ENCODE measurements around the gene YWHAG. TPM values are rescaled to one million over a fixed set of nuclear protein-coding genes. Genes with fewer than 3 reads are reported as not detected.

Gene YWHAG
- polyA plus RNA-seq, 2 donors: 35.2 to 53.3 TPM

DNA sequence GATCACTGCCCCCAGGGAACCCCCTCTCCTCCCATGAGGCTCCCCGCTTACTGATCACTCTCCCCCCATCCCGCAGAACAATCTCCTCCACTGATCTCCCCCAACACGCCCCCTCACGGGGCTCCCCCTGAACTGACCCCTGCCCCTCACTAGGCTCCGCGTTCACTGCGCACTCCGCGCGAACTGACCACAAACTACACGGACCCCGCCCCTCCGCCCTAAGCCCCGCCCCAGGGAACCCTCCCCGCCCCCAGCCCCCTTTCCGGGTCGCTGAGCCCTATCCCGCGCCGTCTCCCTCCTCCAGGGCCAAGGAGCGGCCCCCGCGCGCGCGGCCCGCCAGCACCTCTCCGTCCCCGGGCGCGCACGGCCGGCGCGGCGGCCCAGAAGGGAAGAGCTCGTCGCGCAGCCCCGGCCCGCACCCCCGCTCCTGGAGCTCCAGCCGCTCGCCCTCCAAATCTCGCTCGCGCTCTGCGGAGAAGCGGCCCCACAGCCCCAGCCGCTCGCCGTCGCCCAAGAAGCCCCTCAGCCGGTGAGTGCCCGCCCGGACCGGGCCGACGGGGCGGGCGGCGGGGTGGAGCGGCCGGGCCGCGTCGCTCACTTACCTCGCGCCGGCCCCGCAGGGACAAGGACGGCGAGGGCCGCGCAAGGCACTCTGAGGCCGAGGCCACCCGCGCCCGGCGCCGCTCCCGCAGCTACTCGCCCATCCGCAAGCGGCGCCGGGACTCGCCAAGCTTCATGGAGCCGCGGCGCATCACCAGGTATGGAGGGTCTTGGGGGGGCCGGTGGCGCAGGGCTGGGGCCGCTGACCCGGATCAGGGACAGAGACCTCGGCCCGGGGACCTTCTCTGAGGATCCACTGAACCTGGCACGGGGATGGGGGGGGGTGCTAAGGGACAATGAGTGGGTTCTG is 76.2 kb downstream of the YWHAG start:
- H3K4me1 ChIP-seq (ENCODE audit: control insufficient read depth in 2 of 2, insufficient read depth in 2 of 2, low read length in 1 of 2): peaks cover 3 to 9% of the 10 kb centered on the region in 2 donors
- no peaks in the 10 kb centered on the region for H3K27me3 ChIP-seq (ENCODE audit: control insufficient read depth in 1 of 2, insufficient read depth in 2 of 2, low read length in 2 of 2)
- WGBS, 2 donors: 3% methylated on average over 81 to 98 of the region's 98 CpGs
- H3K27ac ChIP-seq (ENCODE audit: low read depth in 2 of 2, low read length in 1 of 2): no peak overlapping the region
- peaks cover 0 to 7% of the 10 kb centered on the region in 2 donors for H3K36me3 ChIP-seq (ENCODE audit: control insufficient read depth in 2 of 2, insufficient read depth in 2 of 2, low read length in 1 of 2)
- H3K9me3 ChIP-seq (ENCODE audit: control insufficient read depth in 2 of 2, insufficient read depth in 1 of 2, low read depth in 1 of 2, low read length in 1 of 2): no peaks in the 10 kb centered on the region
- H3K4me3 ChIP-seq (ENCODE audit: low read depth in 1 of 2, low read length in 2 of 2): peak overlapping the region; percentile 58 to 68

- 3% methylated on average over 21 to 36 of the region's 36 CpGs for WGBS, 2 donors
- H3K4me1 ChIP-seq (ENCODE audit: control insufficient read depth in 2 of 2, insufficient read depth in 2 of 2, low read length in 1 of 2): peaks cover 3 to 9% of the 10 kb centered on the region in 2 donors
- no peak overlapping the region for H3K27ac ChIP-seq (ENCODE audit: low read depth in 2 of 2, low read length in 1 of 2)
- peak overlapping the region; percentile 58 to 68 for H3K4me3 ChIP-seq (ENCODE audit: low read depth in 1 of 2, low read length in 2 of 2)
- peaks cover 0 to 5% of the 10 kb centered on the region in 2 donors for H3K36me3 ChIP-seq (ENCODE audit: control insufficient read depth in 2 of 2, insufficient read depth in 2 of 2, low read length in 1 of 2)
- no peaks in the 10 kb centered on the region for H3K9me3 ChIP-seq (ENCODE audit: control insufficient read depth in 2 of 2, insufficient read depth in 1 of 2, low read depth in 1 of 2, low read length in 1 of 2)
- no peaks in the 10 kb centered on the region for H3K27me3 ChIP-seq (ENCODE audit: control insufficient read depth in 1 of 2, insufficient read depth in 2 of 2, low read length in 2 of 2)
Measured at GRCh38 chr7:76281706-76282343, 77.0 kb downstream of the YWHAG start.

GRCh38 chr7:76281006-76281705 is 77.6 kb downstream of the YWHAG start:
- H3K4me3 ChIP-seq (ENCODE audit: low read depth in 1 of 2, low read length in 2 of 2): peak overlapping the region; percentile 41 to 68
- 4 to 8% methylated on average over 21 to 63 of the region's 63 CpGs for WGBS, 2 donors
- no peak overlapping the region for H3K27ac ChIP-seq (ENCODE audit: low read depth in 2 of 2, low read length in 1 of 2)
- no peaks in the 10 kb centered on the region for H3K27me3 ChIP-seq (ENCODE audit: control insufficient read depth in 1 of 2, insufficient read depth in 2 of 2, low read length in 2 of 2)
- peaks cover 3 to 9% of the 10 kb centered on the region in 2 donors for H3K4me1 ChIP-seq (ENCODE audit: control insufficient read depth in 2 of 2, insufficient read depth in 2 of 2, low read length in 1 of 2)
- no peaks in the 10 kb centered on the region for H3K9me3 ChIP-seq (ENCODE audit: control insufficient read depth in 2 of 2, insufficient read depth in 1 of 2, low read depth in 1 of 2, low read length in 1 of 2)
- peaks cover 0 to 2% of the 10 kb centered on the region in 2 donors for H3K36me3 ChIP-seq (ENCODE audit: control insufficient read depth in 2 of 2, insufficient read depth in 2 of 2, low read length in 1 of 2)

DNA sequence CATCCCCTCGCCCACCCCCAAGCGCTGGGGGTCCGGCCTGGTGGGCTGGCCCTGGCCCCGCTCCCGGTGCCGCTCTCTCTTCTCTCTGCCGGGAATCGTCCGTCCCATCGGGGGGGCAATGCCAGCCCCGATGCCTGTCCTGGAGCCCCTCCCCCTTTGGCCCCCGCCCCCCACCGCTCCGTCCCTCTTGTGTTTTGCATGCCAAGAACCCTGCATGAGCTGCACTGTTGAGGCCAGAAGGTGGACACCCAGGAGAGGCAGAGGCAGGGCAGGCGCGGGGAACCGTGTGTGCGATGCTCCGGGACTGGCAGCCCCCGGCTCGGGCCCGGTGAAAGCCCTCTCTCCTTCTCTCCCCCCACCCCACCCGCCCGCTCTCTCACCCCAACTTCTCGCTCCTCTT is 78.4 kb downstream of the YWHAG start:
- no peaks in the 10 kb centered on the region for H3K36me3 ChIP-seq (ENCODE audit: control insufficient read depth in 2 of 2, insufficient read depth in 2 of 2, low read length in 1 of 2)
- no peak overlapping the region for H3K27ac ChIP-seq (ENCODE audit: low read depth in 2 of 2, low read length in 1 of 2)
- 32 to 34% methylated on average over 15 to 25 of the region's 25 CpGs for WGBS, 2 donors
- H3K27me3 ChIP-seq (ENCODE audit: control insufficient read depth in 1 of 2, insufficient read depth in 2 of 2, low read length in 2 of 2): no peaks in the 10 kb centered on the region
- H3K4me3 ChIP-seq (ENCODE audit: low read depth in 1 of 2, low read length in 2 of 2): no peak overlapping the region
- no peaks in the 10 kb centered on the region for H3K9me3 ChIP-seq (ENCODE audit: control insufficient read depth in 2 of 2, insufficient read depth in 1 of 2, low read depth in 1 of 2, low read length in 1 of 2)
- peaks cover 3 to 9% of the 10 kb centered on the region in 2 donors for H3K4me1 ChIP-seq (ENCODE audit: control insufficient read depth in 2 of 2, insufficient read depth in 2 of 2, low read length in 1 of 2)

GRCh38 chr7:76278540-76278939 is 80.3 kb downstream of the YWHAG start:
- H3K27me3 ChIP-seq (ENCODE audit: control insufficient read depth in 1 of 2, insufficient read depth in 2 of 2, low read length in 2 of 2): no peaks in the 10 kb centered on the region
- H3K27ac ChIP-seq (ENCODE audit: low read depth in 2 of 2, low read length in 1 of 2): no peak overlapping the region
- H3K4me1 ChIP-seq (ENCODE audit: control insufficient read depth in 2 of 2, insufficient read depth in 2 of 2, low read length in 1 of 2): peaks cover 3 to 9% of the 10 kb centered on the region in 2 donors
- H3K36me3 ChIP-seq (ENCODE audit: control insufficient read depth in 2 of 2, insufficient read depth in 2 of 2, low read length in 1 of 2): no peaks in the 10 kb centered on the region
- H3K9me3 ChIP-seq (ENCODE audit: control insufficient read depth in 2 of 2, insufficient read depth in 1 of 2, low read depth in 1 of 2, low read length in 1 of 2): no peaks in the 10 kb centered on the region
- H3K4me3 ChIP-seq (ENCODE audit: low read depth in 1 of 2, low read length in 2 of 2): no peak overlapping the region
- 95 to 100% methylated on average over 1 of the region's 1 CpG for WGBS, 2 donors

Other genes with a start within 250 kb of the YWHAG start
- 10 to 100 TPM; 10.4 to 23.6 TPM for gene SRRM3, start 157.1 kb downstream of the YWHAG start, polyA plus RNA-seq
- 1,000 to 10,000 TPM; 4,444 to 4,845 TPM for gene HSPB1, start 56.3 kb downstream of the YWHAG start, polyA plus RNA-seq
- under 1 TPM; 0.59 to 0.88 TPM for gene SSC4D, start 50.7 kb upstream of the YWHAG start, polyA plus RNA-seq
- gene ZP3, start 66.0 kb upstream of the YWHAG start, polyA plus RNA-seq: 1 to 10 TPM; 4.3 to 6.9 TPM
- 100 to 1,000 TPM in 1 of 2 donors, 10 to 100 TPM in 1; 46.2 to 171 TPM for gene DTX2, start 102.7 kb upstream of the YWHAG start, polyA plus RNA-seq
- gene UPK3B, start 151.6 kb upstream of the YWHAG start, polyA plus RNA-seq: 10 to 100 TPM; 16.7 to 63.9 TPM
- gene SPDYE16, start 184.3 kb upstream of the YWHAG start, polyA plus RNA-seq: under 1 TPM; 0.05 to 0.08 TPM

Data from esophagus (tissue), 2 donors.